ENCODE results near the gene ZSCAN5B. TPM values are rescaled to one million over a fixed set of nuclear protein-coding genes. Genes with fewer than 3 reads are reported as not detected.

The ZSCAN5B gene
- total and polyA plus RNA-seq, 9 of the 15 experiments (the other 6 are each of a cell fraction or from before 2014, with no cell fraction given), result 0.03 to 0.07 TPM; not detected in 7

DNA sequence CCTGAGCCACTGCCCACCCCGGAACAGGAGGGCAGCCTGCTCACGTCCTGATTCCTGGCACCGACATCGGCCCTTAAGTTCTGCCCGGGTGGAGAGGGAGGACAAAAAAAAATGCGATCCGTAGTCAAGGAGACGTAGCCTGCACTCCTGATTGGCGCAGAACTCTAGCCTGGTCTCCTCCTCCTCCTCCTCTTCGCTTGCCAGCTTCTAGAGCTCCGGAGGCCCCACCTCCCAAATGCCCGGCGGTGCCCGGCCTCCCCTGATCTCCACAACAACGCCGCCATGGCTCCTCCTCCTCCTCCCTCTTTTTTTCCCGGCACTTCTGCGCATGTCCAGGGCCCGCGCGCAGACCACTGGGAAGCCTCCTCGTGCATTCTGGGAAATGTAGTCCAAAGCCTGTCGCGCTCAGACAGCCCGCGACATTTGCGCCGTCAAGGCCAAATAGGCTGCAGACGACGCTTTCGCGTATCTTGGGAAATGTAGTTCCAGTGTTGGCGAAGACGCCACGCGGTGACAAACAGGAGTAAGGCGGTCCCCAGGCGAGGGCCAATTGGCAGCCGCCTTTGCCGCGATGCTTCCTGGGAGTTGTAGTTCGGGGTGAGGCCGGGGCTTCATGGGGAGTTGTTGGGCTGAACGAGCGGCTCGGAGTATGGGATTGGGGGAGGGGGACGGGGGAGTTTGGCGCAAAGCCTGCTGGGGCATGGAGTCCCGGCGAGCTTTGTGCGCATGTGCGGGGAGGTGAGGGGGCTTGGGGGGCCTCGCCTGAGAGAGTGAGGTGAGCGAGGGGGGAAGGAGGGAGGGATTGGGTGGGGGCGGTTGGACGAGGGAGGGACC, 56.8 kb downstream of the ZSCAN5B start, which contains the start of gene ZNF444 (continued):
- TF ChIP-seq, protein P1, sequence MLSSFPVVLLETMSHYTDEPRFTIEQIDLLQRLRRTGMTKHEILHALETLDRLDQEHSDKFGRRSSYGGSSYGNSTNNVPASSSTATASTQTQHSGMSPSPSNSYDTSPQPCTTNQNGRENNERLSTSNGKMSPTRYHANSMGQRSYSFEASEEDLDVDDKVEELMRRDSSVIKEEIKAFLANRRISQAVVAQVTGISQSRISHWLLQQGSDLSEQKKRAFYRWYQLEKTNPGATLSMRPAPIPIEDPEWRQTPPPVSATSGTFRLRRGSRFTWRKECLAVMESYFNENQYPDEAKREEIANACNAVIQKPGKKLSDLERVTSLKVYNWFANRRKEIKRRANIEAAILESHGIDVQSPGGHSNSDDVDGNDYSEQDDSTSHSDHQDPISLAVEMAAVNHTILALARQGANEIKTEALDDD (IDR thresholded peaks at IDR 0.05), result no peak
- TF ChIP-seq PHF20 (IDR thresholded peaks at IDR 0.05; ENCODE audit: partially characterized antibody), result no peak
- TF ChIP-seq HNRNPL (IDR thresholded peaks at IDR 0.05; ENCODE audit: low read depth, low read length), result peak; percentile 80; the same call in 1 of the 2 replicates
- TF ChIP-seq ZNF431 (CRISPR knock-in tag; IDR thresholded peaks at IDR 0.05), result no peak
- no peak for TF ChIP-seq ZNF174 (CRISPR knock-in tag; IDR thresholded peaks at IDR 0.05)
- no peak; the same call in 1 of the 2 replicates for TF ChIP-seq TCF3 (CRISPR knock-in tag; IDR thresholded peaks at IDR 0.05)
- TF ChIP-seq, protein P2, sequence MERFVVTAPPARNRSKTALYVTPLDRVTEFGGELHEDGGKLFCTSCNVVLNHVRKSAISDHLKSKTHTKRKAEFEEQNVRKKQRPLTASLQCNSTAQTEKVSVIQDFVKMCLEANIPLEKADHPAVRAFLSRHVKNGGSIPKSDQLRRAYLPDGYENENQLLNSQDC (CRISPR knock-in tag; IDR thresholded peaks at IDR 0.05), result no peak
- peak; percentile 54; the same call in 1 of the 2 replicates for TF ChIP-seq PML (IDR thresholded peaks at IDR 0.05; ENCODE audit: low read length)
- TF ChIP-seq MTA2 (IDR thresholded peaks at IDR 0.05; ENCODE audit: low read depth), result no peak
- TF ChIP-seq, protein P3, sequence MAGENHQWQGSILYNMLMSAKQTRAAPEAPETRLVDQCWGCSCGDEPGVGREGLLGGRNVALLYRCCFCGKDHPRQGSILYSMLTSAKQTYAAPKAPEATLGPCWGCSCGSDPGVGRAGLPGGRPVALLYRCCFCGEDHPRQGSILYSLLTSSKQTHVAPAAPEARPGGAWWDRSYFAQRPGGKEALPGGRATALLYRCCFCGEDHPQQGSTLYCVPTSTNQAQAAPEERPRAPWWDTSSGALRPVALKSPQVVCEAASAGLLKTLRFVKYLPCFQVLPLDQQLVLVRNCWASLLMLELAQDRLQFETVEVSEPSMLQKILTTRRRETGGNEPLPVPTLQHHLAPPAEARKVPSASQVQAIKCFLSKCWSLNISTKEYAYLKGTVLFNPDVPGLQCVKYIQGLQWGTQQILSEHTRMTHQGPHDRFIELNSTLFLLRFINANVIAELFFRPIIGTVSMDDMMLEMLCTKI (IDR thresholded peaks at IDR 0.05; ENCODE audit: partially characterized antibody), result no peak
- no peak for TF ChIP-seq ZNF253 (CRISPR knock-in tag; conservative IDR thresholded peaks at IDR 0.05)
- TF ChIP-seq HMG20B (CRISPR knock-in tag; IDR thresholded peaks at IDR 0.05), result no peak
- no peak for TF ChIP-seq CEBPG (CRISPR knock-in tag; IDR thresholded peaks at IDR 0.05)
- TF ChIP-seq CEBPG (tag; conservative IDR thresholded peaks at IDR 0.05 in 1 of 2, IDR thresholded peaks at IDR 0.05 in 1 of 2), result no peak
- TF ChIP-seq, protein P4, sequence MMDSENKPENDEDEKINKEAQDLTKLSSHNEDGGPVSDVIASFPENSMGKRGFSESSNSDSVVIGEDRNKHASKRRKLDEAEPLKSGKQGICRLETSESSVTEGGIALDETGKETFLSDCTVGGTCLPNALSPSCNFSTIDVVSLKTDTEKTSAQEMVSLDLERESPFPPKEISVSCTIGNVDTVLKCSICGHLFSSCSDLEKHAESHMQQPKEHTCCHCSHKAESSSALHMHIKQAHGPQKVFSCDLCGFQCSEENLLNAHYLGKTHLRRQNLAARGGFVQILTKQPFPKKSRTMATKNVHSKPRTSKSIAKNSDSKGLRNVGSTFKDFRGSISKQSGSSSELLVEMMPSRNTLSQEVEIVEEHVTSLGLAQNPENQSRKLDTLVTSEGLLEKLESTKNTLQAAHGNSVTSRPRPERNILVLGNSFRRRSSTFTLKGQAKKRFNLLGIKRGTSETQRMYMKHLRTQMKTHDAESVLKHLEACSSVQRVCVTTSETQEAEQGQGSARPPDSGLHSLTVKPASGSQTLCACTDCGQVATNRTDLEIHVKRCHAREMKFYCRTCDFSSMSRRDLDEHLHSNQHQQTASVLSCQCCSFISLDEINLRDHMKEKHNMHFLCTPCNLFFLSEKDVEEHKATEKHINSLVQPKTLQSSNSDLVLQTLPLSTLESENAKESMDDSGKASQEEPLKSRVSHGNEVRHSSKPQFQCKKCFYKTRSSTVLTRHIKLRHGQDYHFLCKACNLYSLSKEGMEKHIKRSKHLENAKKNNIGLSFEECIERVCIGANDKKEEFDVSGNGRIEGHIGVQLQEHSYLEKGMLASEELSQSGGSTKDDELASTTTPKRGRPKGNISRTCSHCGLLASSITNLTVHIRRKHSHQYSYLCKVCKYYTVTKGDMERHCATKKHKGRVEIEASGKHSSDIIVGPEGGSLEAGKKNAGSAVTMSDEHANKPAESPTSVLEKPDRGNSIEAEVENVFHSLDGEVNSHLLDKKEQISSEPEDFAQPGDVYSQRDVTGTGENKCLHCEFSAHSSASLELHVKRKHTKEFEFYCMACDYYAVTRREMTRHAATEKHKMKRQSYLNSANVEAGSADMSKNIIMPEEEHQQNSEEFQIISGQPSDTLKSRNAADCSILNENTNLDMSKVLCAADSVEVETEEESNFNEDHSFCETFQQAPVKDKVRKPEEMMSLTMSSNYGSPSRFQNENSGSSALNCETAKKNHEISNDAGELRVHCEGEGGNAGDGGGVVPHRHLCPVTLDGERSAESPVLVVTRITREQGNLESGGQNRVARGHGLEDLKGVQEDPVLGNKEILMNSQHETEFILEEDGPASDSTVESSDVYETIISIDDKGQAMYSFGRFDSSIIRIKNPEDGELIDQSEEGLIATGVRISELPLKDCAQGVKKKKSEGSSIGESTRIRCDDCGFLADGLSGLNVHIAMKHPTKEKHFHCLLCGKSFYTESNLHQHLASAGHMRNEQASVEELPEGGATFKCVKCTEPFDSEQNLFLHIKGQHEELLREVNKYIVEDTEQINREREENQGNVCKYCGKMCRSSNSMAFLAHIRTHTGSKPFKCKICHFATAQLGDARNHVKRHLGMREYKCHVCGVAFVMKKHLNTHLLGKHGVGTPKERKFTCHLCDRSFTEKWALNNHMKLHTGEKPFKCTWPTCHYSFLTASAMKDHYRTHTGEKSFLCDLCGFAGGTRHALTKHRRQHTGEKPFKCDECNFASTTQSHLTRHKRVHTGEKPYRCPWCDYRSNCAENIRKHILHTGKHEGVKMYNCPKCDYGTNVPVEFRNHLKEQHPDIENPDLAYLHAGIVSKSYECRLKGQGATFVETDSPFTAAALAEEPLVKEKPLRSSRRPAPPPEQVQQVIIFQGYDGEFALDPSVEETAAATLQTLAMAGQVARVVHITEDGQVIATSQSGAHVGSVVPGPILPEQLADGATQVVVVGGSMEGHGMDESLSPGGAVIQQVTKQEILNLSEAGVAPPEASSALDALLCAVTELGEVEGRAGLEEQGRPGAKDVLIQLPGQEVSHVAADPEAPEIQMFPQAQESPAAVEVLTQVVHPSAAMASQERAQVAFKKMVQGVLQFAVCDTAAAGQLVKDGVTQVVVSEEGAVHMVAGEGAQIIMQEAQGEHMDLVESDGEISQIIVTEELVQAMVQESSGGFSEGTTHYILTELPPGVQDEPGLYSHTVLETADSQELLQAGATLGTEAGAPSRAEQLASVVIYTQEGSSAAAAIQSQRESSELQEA (IDR thresholded peaks at IDR 0.05; ENCODE audit: low read depth), result no peak
- TF ChIP-seq CHD2 (IDR thresholded peaks at IDR 0.05; ENCODE audit: low read depth, low read length), result peak; percentile 84
- no peak for TF ChIP-seq ZNF408 (CRISPR knock-in tag; IDR thresholded peaks at IDR 0.05; ENCODE audit: low read depth)
- TF ChIP-seq TRIM28 (IDR thresholded peaks at IDR 0.05), result no peak
- no peak for TF ChIP-seq ZNF347 (CRISPR knock-in tag; IDR thresholded peaks at IDR 0.05; ENCODE audit: low read depth)
